HG03103 (cell line): ENCODE data around the gene SIGLEC12.
"Not testable (repeated sequence)": the region's sequence is repeated elsewhere in the genome, so short reads cannot be mapped to it uniquely, and the experiment has no call there.

Source experiments
- ATAC-seq: cut with Tn5 transposase; IDR thresholded peaks from one replicate; pipeline ENCODE4 v1.9.1; 2021; ENCODE audit warnings: low read depth; ENCODE audit not compliant: unreplicated experiment

The SIGLEC12 gene

GRCh38 chr19:51485960-51486660, 15.5 kb downstream of the SIGLEC12 start:
- ATAC-seq: no peak

GRCh38 chr19:51480590-51480989, 21.0 kb downstream of the SIGLEC12 start:
- no peak for ATAC-seq

- no peak for ATAC-seq
Observed at GRCh38 chr19:51479531-51480331, 21.9 kb downstream of the SIGLEC12 start.

GRCh38 chr19:51478381-51479234, 23.0 kb downstream of the SIGLEC12 start, which contains the start of gene CEACAM18:
TSS of gene CEACAM18 (plus strand) at chr19:51478539.
- no peak for ATAC-seq

- ATAC-seq: no peak
Observed at GRCh38 chr19:51477344-51477743, 24.3 kb downstream of the SIGLEC12 start.

GRCh38 chr19:51476164-51476563, 25.4 kb downstream of the SIGLEC12 start:
- no peak for ATAC-seq

- ATAC-seq: no peak
Observed at GRCh38 chr19:51473009-51473707, 28.4 kb downstream of the SIGLEC12 start.

- ATAC-seq: no peak
Observed at GRCh38 chr19:51472607-51473006, 29.0 kb downstream of the SIGLEC12 start.

- ATAC-seq: no peak
Observed at GRCh38 chr19:51471527-51471926, 30.1 kb downstream of the SIGLEC12 start.

- no peak for ATAC-seq
Observed at GRCh38 chr19:51470966-51471365, 30.6 kb downstream of the SIGLEC12 start.

- no peak for ATAC-seq
Observed at GRCh38 chr19:51469629-51470028, 32.0 kb downstream of the SIGLEC12 start.

- no peak for ATAC-seq
Observed at GRCh38 chr19:51469162-51469561, 32.4 kb downstream of the SIGLEC12 start.

GRCh38 chr19:51468545-51468920, 33.1 kb downstream of the SIGLEC12 start:
- ATAC-seq: no peak

GRCh38 chr19:51467864-51468544, 33.6 kb downstream of the SIGLEC12 start:
- no peak for ATAC-seq

- ATAC-seq: no peak
Observed at GRCh38 chr19:51466723-51467122, 34.9 kb downstream of the SIGLEC12 start.

GRCh38 chr19:51463976-51464581, 37.5 kb downstream of the SIGLEC12 start:
- ATAC-seq: not testable (repeated sequence)

GRCh38 chr19:51462681-51463080, 38.9 kb downstream of the SIGLEC12 start:
- ATAC-seq: no peak

GRCh38 chr19:51462276-51462675, 39.3 kb downstream of the SIGLEC12 start:
- no peak for ATAC-seq

GRCh38 chr19:51461723-51462161, 39.9 kb downstream of the SIGLEC12 start:
- ATAC-seq: no peak
